OCI-LY3 (cell line): ENCODE measurements around the gene PPIP5K2.

ENCODE experiments used
- CTCF ChIP-seq: fragments of 200-600, 300-600 bp; sonication (generic); IDR thresholded peaks from 2 replicates; pipeline ENCODE4 v1.5.1; 2014; ENCODE audit warnings: antibody characterized with exemption, low read length, low read depth
- EZH2phosphoT487 ChIP-seq: fragments of 200-600 bp; shearing (Covaris generic); IDR thresholded peaks from 2 replicates; pipeline ENCODE4 v1.6.1; 2018; ENCODE audit warnings: antibody characterized with exemption, mixed run types, low read depth

DNA sequence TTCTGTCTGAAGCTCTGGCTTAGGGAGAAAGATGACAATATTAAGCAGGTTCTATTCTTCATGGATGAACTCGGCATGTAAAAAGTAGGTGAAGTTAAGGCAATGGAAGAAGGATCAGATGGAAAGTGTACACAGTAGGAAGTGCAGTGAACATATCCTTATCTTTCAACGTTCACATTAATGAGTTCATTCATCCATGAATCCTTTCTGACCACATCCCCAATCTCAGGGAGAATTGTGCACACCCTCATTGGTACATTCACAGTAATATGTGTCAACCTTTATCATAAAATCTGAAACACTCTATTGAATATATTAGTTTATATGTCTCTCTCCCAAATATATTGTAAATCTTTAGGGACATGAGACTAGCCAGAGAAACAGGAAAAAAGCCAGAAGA lies 5.7 kb upstream of the PPIP5K2 start:
- TF ChIP-seq CTCF (no peak), EZH2phosphoT487 (no peak)
